ENCODE results near the gene CSNK2B.

DNA sequence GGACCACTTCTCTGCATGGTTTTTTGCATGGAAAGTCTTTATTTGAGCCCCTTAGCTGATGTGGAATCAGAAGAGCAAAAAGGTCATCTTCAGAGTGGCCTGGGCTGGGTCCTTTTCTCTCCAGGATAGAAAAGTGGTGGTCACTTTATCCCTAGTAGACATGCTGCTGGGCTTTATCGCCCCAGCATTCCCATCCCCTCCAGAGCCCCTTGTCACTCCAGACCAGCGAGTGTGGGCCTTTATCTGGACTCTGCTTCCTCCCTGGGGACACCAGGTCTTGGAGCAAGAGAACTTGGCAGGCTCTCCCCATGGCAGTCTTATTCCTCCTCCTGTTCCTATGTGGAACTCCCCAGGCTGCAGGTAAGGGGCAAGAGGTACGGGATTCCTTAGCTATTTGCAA is 40.7 kb downstream of the CSNK2B start, which contains the start of gene LY6G6F:
- TF ChIP-seq EZH2phosphoT487 (IDR thresholded peaks at IDR 0.05) (no peak), EZH2 (IDR thresholded peaks at IDR 0.05) (no peak)
- TF ChIP-seq, protein P1, sequence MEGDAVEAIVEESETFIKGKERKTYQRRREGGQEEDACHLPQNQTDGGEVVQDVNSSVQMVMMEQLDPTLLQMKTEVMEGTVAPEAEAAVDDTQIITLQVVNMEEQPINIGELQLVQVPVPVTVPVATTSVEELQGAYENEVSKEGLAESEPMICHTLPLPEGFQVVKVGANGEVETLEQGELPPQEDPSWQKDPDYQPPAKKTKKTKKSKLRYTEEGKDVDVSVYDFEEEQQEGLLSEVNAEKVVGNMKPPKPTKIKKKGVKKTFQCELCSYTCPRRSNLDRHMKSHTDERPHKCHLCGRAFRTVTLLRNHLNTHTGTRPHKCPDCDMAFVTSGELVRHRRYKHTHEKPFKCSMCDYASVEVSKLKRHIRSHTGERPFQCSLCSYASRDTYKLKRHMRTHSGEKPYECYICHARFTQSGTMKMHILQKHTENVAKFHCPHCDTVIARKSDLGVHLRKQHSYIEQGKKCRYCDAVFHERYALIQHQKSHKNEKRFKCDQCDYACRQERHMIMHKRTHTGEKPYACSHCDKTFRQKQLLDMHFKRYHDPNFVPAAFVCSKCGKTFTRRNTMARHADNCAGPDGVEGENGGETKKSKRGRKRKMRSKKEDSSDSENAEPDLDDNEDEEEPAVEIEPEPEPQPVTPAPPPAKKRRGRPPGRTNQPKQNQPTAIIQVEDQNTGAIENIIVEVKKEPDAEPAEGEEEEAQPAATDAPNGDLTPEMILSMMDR (IDR thresholded peaks at IDR 0.05), result no peak
